ENCODE data around the gene LRATD1. TPM values are rescaled to one million over a fixed set of nuclear protein-coding genes. Genes with fewer than 3 reads are reported as not detected.

LRATD1 gene
- total and polyA plus RNA-seq, 10 of the 15 experiments (the other 5 are each of a cell fraction or from before 2014, with no cell fraction given), result 0.02 TPM; not detected in 9

DNA sequence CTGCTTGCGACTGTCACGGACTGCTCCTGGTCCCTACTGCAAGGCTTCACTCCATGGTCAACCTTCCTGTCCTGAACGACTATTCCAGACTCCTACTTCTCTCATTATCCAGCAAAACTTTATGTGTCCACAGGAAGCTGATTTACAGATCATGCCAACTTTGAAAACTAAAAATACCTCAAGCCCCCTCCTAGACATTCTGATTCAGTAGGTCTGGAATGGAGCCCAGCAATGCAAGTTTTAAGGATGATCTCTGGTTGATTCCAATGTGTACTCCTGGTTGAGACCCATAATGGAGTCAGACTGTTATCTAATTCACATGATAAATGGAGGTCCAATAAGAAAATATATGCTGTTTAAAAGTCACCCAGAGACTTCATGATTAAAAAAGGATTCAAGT is 13.1 kb upstream of the LRATD1 start:
- intact Hi-C loops (cut with micrococcal nuclease; ENCODE audit: unreplicated experiment) (no loop called here), in situ Hi-C loops (cut with MboI) (no loop called here)
- ATAC-seq (no peak), FAIRE-seq (no peak), DNase-seq (ENCODE audit: low read depth, low spot score) (no peak)
- ChIA-PET POLR2A (no interaction called here), RAD21 (ENCODE audit: unreplicated experiment) (no interaction called here), SMC1A (ENCODE audit: uncharacterized antibody, unreplicated experiment) (no interaction called here), CTCF (no interaction called here)
- H3K4me2 ChIP-seq (ENCODE audit: control insufficient read depth, insufficient read depth), result no peak overlapping the region
- H3K4me3 ChIP-seq, result no peak overlapping the region
- no peak overlapping the region for H2AFZ ChIP-seq (ENCODE audit: control insufficient read depth, low read depth, low read length)
- TF ChIP-seq SUPT20H (IDR thresholded peaks at IDR 0.05; ENCODE audit: borderline replicate concordance, control insufficient read depth, low read depth, low read length), result no peak
- no peak for TF ChIP-seq FOS (IDR thresholded peaks at IDR 0.05; ENCODE audit: borderline replicate concordance, extremely low read depth, insufficient read length)
- TF ChIP-seq ZBED1 (IDR thresholded peaks at IDR 0.05; ENCODE audit: borderline replicate concordance), result no peak
- no peak for TF ChIP-seq MTA3 (IDR thresholded peaks at IDR 0.05; ENCODE audit: borderline replicate concordance, low read length)
- TF ChIP-seq, protein P1, sequence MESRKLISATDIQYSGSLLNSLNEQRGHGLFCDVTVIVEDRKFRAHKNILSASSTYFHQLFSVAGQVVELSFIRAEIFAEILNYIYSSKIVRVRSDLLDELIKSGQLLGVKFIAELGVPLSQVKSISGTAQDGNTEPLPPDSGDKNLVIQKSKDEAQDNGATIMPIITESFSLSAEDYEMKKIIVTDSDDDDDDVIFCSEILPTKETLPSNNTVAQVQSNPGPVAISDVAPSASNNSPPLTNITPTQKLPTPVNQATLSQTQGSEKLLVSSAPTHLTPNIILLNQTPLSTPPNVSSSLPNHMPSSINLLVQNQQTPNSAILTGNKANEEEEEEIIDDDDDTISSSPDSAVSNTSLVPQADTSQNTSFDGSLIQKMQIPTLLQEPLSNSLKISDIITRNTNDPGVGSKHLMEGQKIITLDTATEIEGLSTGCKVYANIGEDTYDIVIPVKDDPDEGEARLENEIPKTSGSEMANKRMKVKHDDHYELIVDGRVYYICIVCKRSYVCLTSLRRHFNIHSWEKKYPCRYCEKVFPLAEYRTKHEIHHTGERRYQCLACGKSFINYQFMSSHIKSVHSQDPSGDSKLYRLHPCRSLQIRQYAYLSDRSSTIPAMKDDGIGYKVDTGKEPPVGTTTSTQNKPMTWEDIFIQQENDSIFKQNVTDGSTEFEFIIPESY (IDR thresholded peaks at IDR 0.05), result no peak
- no peak for TF ChIP-seq RUNX3 (IDR thresholded peaks at IDR 0.05; ENCODE audit: low read length)
- TF ChIP-seq ESRRA (IDR thresholded peaks at IDR 0.05; ENCODE audit: low read length), result no peak
- WGBS (ENCODE audit: insufficient coverage, insufficient replicate concordance, low lambda C conversion rate, missing lambda C conversion rate), result 64% methylated on average over 3 of the region's 3 CpGs
- no peaks in the 10 kb centered on the region for H3K27me3 ChIP-seq (replicated peaks in 1 of 2; ENCODE audit: control insufficient read depth in 2 of 2, insufficient read depth in 2 of 2, low read length in 1 of 2)
- H3K9ac ChIP-seq (ENCODE audit: control insufficient read depth, insufficient read depth, low read length), result no peak overlapping the region
- no peaks in the 10 kb centered on the region for H4K20me1 ChIP-seq (ENCODE audit: control insufficient read depth, insufficient read depth)
- no peaks in the 10 kb centered on the region for H3K79me2 ChIP-seq (ENCODE audit: control insufficient read depth, insufficient read depth, low read length)
- no peaks in the 10 kb centered on the region for H3K4me1 ChIP-seq (ENCODE audit: control insufficient read depth, insufficient read depth, low read length)
- no TSS peak for BruUV-seq (replicated peaks)
- H3K9me3 ChIP-seq (replicated peaks; ENCODE audit: control insufficient read depth, insufficient read depth, low read length), result no peaks in the 10 kb centered on the region; the same call in 2 of the 3 replicates
- H3K36me3 ChIP-seq (ENCODE audit: control insufficient read depth in 2 of 2, insufficient read depth in 2 of 2, low read length in 1 of 2), result no peaks in the 10 kb centered on the region
- no peak overlapping the region for H3K27ac ChIP-seq (ENCODE audit: control insufficient read depth, insufficient read depth)

DNA sequence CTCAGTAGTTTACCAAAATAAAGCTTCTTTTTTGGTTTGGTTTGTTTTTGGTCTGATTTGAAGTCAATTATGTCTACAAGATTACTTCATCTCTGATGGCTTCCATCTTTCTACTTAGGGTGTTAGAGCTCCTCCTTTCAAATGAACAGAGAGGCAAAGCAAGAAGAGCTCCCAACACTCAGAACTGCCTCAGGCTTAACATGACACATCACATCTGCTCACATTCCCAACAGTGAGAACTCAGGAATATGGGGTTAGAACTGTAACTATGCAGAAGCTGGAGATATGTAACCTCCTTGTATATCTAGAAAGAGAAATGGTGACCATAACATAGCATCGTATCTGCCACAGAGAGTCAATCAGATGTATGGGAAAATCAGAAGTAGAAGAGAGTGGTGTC is 11.4 kb upstream of the LRATD1 start:
- FAIRE-seq (no peak), ATAC-seq (no peak), DNase-seq (ENCODE audit: low read depth, low spot score) (no peak)
- ChIA-PET SMC1A (ENCODE audit: uncharacterized antibody, unreplicated experiment) (no interaction called here), POLR2A (no interaction called here), RAD21 (ENCODE audit: unreplicated experiment) (no interaction called here), CTCF (no interaction called here)
- no peaks in the 10 kb centered on the region; the same call in 2 of the 3 replicates for H3K9me3 ChIP-seq (replicated peaks; ENCODE audit: control insufficient read depth, insufficient read depth, low read length)
- no peaks in the 10 kb centered on the region; a peak in 1 of 4 replicates for H3K27me3 ChIP-seq (replicated peaks in 1 of 2; ENCODE audit: control insufficient read depth in 2 of 2, insufficient read depth in 2 of 2, low read length in 1 of 2)
- no TSS peak for BruUV-seq (replicated peaks)
- H3K9ac ChIP-seq (ENCODE audit: control insufficient read depth, insufficient read depth, low read length), result no peak overlapping the region
- H4K20me1 ChIP-seq (ENCODE audit: control insufficient read depth, insufficient read depth), result no peaks in the 10 kb centered on the region
- H2AFZ ChIP-seq (ENCODE audit: control insufficient read depth, low read depth, low read length), result no peak overlapping the region
- 0% methylated on average over 1 of the region's 1 CpG for WGBS (ENCODE audit: insufficient coverage, insufficient replicate concordance, low lambda C conversion rate, missing lambda C conversion rate)
- H3K4me2 ChIP-seq (ENCODE audit: control insufficient read depth, insufficient read depth), result no peak overlapping the region
- no peak overlapping the region for H3K27ac ChIP-seq (ENCODE audit: control insufficient read depth, insufficient read depth)
- no peak overlapping the region for H3K4me3 ChIP-seq
- in situ Hi-C loops (cut with MboI), result no loop called here
- no peaks in the 10 kb centered on the region for H3K36me3 ChIP-seq (ENCODE audit: control insufficient read depth in 2 of 2, insufficient read depth in 2 of 2, low read length in 1 of 2)
- no peaks in the 10 kb centered on the region for H3K4me1 ChIP-seq (ENCODE audit: control insufficient read depth, insufficient read depth, low read length)
- H3K79me2 ChIP-seq (ENCODE audit: control insufficient read depth, insufficient read depth, low read length), result no peaks in the 10 kb centered on the region
- intact Hi-C loops (cut with micrococcal nuclease; ENCODE audit: unreplicated experiment), result no loop called here
- TF ChIP-seq ZNF274 (IDR thresholded peaks at IDR 0.05; ENCODE audit: insufficient read depth, insufficient read length) (no peak), ZNF207 (IDR thresholded peaks at IDR 0.05; ENCODE audit: borderline replicate concordance) (no peak), YY1 (IDR thresholded peaks at IDR 0.05; ENCODE audit: low read depth, low read length) (no peak), HDGF (IDR thresholded peaks at IDR 0.05) (no peak), ZBED1 (IDR thresholded peaks at IDR 0.05; ENCODE audit: borderline replicate concordance) (no peak), ZNF217 (IDR thresholded peaks at IDR 0.05) (no peak), ESRRA (IDR thresholded peaks at IDR 0.05; ENCODE audit: low read length) (no peak)
- TF ChIP-seq, protein P2, sequence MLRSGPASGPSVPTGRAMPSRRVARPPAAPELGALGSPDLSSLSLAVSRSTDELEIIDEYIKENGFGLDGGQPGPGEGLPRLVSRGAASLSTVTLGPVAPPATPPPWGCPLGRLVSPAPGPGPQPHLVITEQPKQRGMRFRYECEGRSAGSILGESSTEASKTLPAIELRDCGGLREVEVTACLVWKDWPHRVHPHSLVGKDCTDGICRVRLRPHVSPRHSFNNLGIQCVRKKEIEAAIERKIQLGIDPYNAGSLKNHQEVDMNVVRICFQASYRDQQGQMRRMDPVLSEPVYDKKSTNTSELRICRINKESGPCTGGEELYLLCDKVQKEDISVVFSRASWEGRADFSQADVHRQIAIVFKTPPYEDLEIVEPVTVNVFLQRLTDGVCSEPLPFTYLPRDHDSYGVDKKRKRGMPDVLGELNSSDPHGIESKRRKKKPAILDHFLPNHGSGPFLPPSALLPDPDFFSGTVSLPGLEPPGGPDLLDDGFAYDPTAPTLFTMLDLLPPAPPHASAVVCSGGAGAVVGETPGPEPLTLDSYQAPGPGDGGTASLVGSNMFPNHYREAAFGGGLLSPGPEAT (IDR thresholded peaks at IDR 0.05; ENCODE audit: low read depth), result no peak
- TF ChIP-seq, protein P3, sequence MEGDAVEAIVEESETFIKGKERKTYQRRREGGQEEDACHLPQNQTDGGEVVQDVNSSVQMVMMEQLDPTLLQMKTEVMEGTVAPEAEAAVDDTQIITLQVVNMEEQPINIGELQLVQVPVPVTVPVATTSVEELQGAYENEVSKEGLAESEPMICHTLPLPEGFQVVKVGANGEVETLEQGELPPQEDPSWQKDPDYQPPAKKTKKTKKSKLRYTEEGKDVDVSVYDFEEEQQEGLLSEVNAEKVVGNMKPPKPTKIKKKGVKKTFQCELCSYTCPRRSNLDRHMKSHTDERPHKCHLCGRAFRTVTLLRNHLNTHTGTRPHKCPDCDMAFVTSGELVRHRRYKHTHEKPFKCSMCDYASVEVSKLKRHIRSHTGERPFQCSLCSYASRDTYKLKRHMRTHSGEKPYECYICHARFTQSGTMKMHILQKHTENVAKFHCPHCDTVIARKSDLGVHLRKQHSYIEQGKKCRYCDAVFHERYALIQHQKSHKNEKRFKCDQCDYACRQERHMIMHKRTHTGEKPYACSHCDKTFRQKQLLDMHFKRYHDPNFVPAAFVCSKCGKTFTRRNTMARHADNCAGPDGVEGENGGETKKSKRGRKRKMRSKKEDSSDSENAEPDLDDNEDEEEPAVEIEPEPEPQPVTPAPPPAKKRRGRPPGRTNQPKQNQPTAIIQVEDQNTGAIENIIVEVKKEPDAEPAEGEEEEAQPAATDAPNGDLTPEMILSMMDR (IDR thresholded peaks at IDR 0.05 in 2 of 3, conservative IDR thresholded peaks at IDR 0.05 in 1 of 3; ENCODE audit: control insufficient read depth in 2 of 3, extremely low read depth in 1 of 3, insufficient read depth in 1 of 3, low read depth in 3 of 3, low read length in 3 of 3), result no peak
